ENCODE measurements around the gene HIVEP3.

Gene HIVEP3

GRCh38 chr1:41659903-41660302 is 258.8 kb downstream of the HIVEP3 start:
- Histone ChIP-seq H3K9me3 (ENCODE audit: control insufficient read depth in 1 of 2, low read length in 2 of 2) (no peaks in the 10 kb centered on the region), H3K27me3 (ENCODE audit: control insufficient read depth in 1 of 2, insufficient read depth in 2 of 2, low read length in 2 of 2) (peaks cover 11 to 15% of the 10 kb centered on the region in 2 donors), H3K27ac (ENCODE audit: low read depth, low read length) (no peak overlapping the region), H3K4me3 (ENCODE audit: low read depth in 1 of 2, low read length in 2 of 2) (no peak overlapping the region), H3K9ac (ENCODE audit: low read depth in 1 of 2, low read length in 2 of 2) (no peak overlapping the region), H3K4me1 (ENCODE audit: control insufficient read depth in 1 of 2, insufficient read depth in 2 of 2, low read length in 2 of 2) (peaks cover 0 to 8% of the 10 kb centered on the region in 2 donors), H3K36me3 (ENCODE audit: control insufficient read depth in 1 of 2, insufficient read depth in 2 of 2, low read length in 2 of 2) (no peaks in the 10 kb centered on the region)

GRCh38 chr1:41659159-41659495 is 259.6 kb downstream of the HIVEP3 start:
- no peaks in the 10 kb centered on the region for H3K9me3 ChIP-seq (ENCODE audit: control insufficient read depth in 1 of 2, low read length in 2 of 2)
- no peak overlapping the region for H3K4me3 ChIP-seq (ENCODE audit: low read depth in 1 of 2, low read length in 2 of 2)
- no peaks in the 10 kb centered on the region for H3K36me3 ChIP-seq (ENCODE audit: control insufficient read depth in 1 of 2, insufficient read depth in 2 of 2, low read length in 2 of 2)
- peaks cover 11 to 15% of the 10 kb centered on the region in 2 donors for H3K27me3 ChIP-seq (ENCODE audit: control insufficient read depth in 1 of 2, insufficient read depth in 2 of 2, low read length in 2 of 2)
- H3K9ac ChIP-seq (ENCODE audit: low read depth in 1 of 2, low read length in 2 of 2): no peak overlapping the region
- H3K27ac ChIP-seq (ENCODE audit: low read depth, low read length): no peak overlapping the region
- H3K4me1 ChIP-seq (ENCODE audit: control insufficient read depth in 1 of 2, insufficient read depth in 2 of 2, low read length in 2 of 2): peaks cover 0 to 8% of the 10 kb centered on the region in 2 donors

- peaks cover 8 to 15% of the 10 kb centered on the region in 2 donors for H3K27me3 ChIP-seq (ENCODE audit: control insufficient read depth in 1 of 2, insufficient read depth in 2 of 2, low read length in 2 of 2)
- peaks cover 0 to 8% of the 10 kb centered on the region in 2 donors for H3K4me1 ChIP-seq (ENCODE audit: control insufficient read depth in 1 of 2, insufficient read depth in 2 of 2, low read length in 2 of 2)
These were observed 260.1 kb downstream of the HIVEP3 start for GRCh38 chr1:41658431-41659158.

GRCh38 chr1:41657679-41658295 is 260.9 kb downstream of the HIVEP3 start:
- H3K36me3 ChIP-seq (ENCODE audit: control insufficient read depth in 1 of 2, insufficient read depth in 2 of 2, low read length in 2 of 2): no peaks in the 10 kb centered on the region
- H3K27ac ChIP-seq (ENCODE audit: low read depth, low read length): no peak overlapping the region
- H3K4me1 ChIP-seq (ENCODE audit: control insufficient read depth in 1 of 2, insufficient read depth in 2 of 2, low read length in 2 of 2): peaks cover 0 to 8% of the 10 kb centered on the region in 2 donors
- H3K9me3 ChIP-seq (ENCODE audit: control insufficient read depth in 1 of 2, low read length in 2 of 2): no peaks in the 10 kb centered on the region
- no peak overlapping the region for H3K9ac ChIP-seq (ENCODE audit: low read depth in 1 of 2, low read length in 2 of 2)
- H3K4me3 ChIP-seq (ENCODE audit: low read depth in 1 of 2, low read length in 2 of 2): no peak overlapping the region
- peaks cover 8 to 15% of the 10 kb centered on the region in 2 donors for H3K27me3 ChIP-seq (ENCODE audit: control insufficient read depth in 1 of 2, insufficient read depth in 2 of 2, low read length in 2 of 2)

More at GRCh38 chr1:41658431-41659158, 260.1 kb downstream of the HIVEP3 start:
- Histone ChIP-seq H3K9ac (ENCODE audit: low read depth in 1 of 2, low read length in 2 of 2) (no peak overlapping the region), H3K9me3 (ENCODE audit: control insufficient read depth in 1 of 2, low read length in 2 of 2) (no peaks in the 10 kb centered on the region), H3K36me3 (ENCODE audit: control insufficient read depth in 1 of 2, insufficient read depth in 2 of 2, low read length in 2 of 2) (no peaks in the 10 kb centered on the region), H3K4me3 (ENCODE audit: low read depth in 1 of 2, low read length in 2 of 2) (no peak overlapping the region), H3K27ac (ENCODE audit: low read depth, low read length) (no peak overlapping the region)

GRCh38 chr1:41656825-41657500 is 261.8 kb downstream of the HIVEP3 start:
- Histone ChIP-seq H3K9ac (ENCODE audit: low read depth in 1 of 2, low read length in 2 of 2) (no peak overlapping the region), H3K27me3 (ENCODE audit: control insufficient read depth in 1 of 2, insufficient read depth in 2 of 2, low read length in 2 of 2) (peaks cover 8 to 15% of the 10 kb centered on the region in 2 donors), H3K4me3 (ENCODE audit: low read depth in 1 of 2, low read length in 2 of 2) (no peak overlapping the region), H3K36me3 (ENCODE audit: control insufficient read depth in 1 of 2, insufficient read depth in 2 of 2, low read length in 2 of 2) (no peaks in the 10 kb centered on the region), H3K4me1 (ENCODE audit: control insufficient read depth in 1 of 2, insufficient read depth in 2 of 2, low read length in 2 of 2) (peaks cover 0 to 8% of the 10 kb centered on the region in 2 donors), H3K27ac (ENCODE audit: low read depth, low read length) (no peak overlapping the region), H3K9me3 (ENCODE audit: control insufficient read depth in 1 of 2, low read length in 2 of 2) (no peaks in the 10 kb centered on the region)

GRCh38 chr1:41656068-41656467 is 262.7 kb downstream of the HIVEP3 start:
- Histone ChIP-seq H3K9ac (ENCODE audit: low read depth in 1 of 2, low read length in 2 of 2) (no peak overlapping the region), H3K27me3 (ENCODE audit: control insufficient read depth in 1 of 2, insufficient read depth in 2 of 2, low read length in 2 of 2) (peaks cover 4 to 15% of the 10 kb centered on the region in 2 donors), H3K27ac (ENCODE audit: low read depth, low read length) (no peak overlapping the region), H3K9me3 (ENCODE audit: control insufficient read depth in 1 of 2, low read length in 2 of 2) (no peaks in the 10 kb centered on the region), H3K36me3 (ENCODE audit: control insufficient read depth in 1 of 2, insufficient read depth in 2 of 2, low read length in 2 of 2) (no peaks in the 10 kb centered on the region), H3K4me1 (ENCODE audit: control insufficient read depth in 1 of 2, insufficient read depth in 2 of 2, low read length in 2 of 2) (peaks cover 0 to under 1% of the 10 kb centered on the region in 2 donors), H3K4me3 (ENCODE audit: low read depth in 1 of 2, low read length in 2 of 2) (no peak overlapping the region)

GRCh38 chr1:41655632-41656031 is 263.1 kb downstream of the HIVEP3 start:
- Histone ChIP-seq H3K27ac (ENCODE audit: low read depth, low read length) (no peak overlapping the region), H3K36me3 (ENCODE audit: control insufficient read depth in 1 of 2, insufficient read depth in 2 of 2, low read length in 2 of 2) (no peaks in the 10 kb centered on the region), H3K9ac (ENCODE audit: low read depth in 1 of 2, low read length in 2 of 2) (no peak overlapping the region)

GRCh38 chr1:41653574-41653973 is 265.1 kb downstream of the HIVEP3 start:
- H3K9ac ChIP-seq (ENCODE audit: low read depth in 1 of 2, low read length in 2 of 2): no peak overlapping the region
- no peaks in the 10 kb centered on the region for H3K9me3 ChIP-seq (ENCODE audit: control insufficient read depth in 1 of 2, low read length in 2 of 2)
- H3K4me3 ChIP-seq (ENCODE audit: low read depth in 1 of 2, low read length in 2 of 2): no peak overlapping the region
- H3K27ac ChIP-seq (ENCODE audit: low read depth, low read length): no peak overlapping the region
- H3K4me1 ChIP-seq (ENCODE audit: control insufficient read depth in 1 of 2, insufficient read depth in 2 of 2, low read length in 2 of 2): no peaks in the 10 kb centered on the region
- no peaks in the 10 kb centered on the region for H3K36me3 ChIP-seq (ENCODE audit: control insufficient read depth in 1 of 2, insufficient read depth in 2 of 2, low read length in 2 of 2)
- H3K27me3 ChIP-seq (ENCODE audit: control insufficient read depth in 1 of 2, insufficient read depth in 2 of 2, low read length in 2 of 2): no peaks in the 10 kb centered on the region

More at GRCh38 chr1:41655632-41656031, 263.1 kb downstream of the HIVEP3 start:
- peaks cover 4 to 15% of the 10 kb centered on the region in 2 donors for H3K27me3 ChIP-seq (ENCODE audit: control insufficient read depth in 1 of 2, insufficient read depth in 2 of 2, low read length in 2 of 2)
- no peaks in the 10 kb centered on the region for H3K9me3 ChIP-seq (ENCODE audit: control insufficient read depth in 1 of 2, low read length in 2 of 2)
- no peak overlapping the region for H3K4me3 ChIP-seq (ENCODE audit: low read depth in 1 of 2, low read length in 2 of 2)
- H3K4me1 ChIP-seq (ENCODE audit: control insufficient read depth in 1 of 2, insufficient read depth in 2 of 2, low read length in 2 of 2): no peaks in the 10 kb centered on the region

- Histone ChIP-seq H3K27me3 (ENCODE audit: control insufficient read depth in 1 of 2, insufficient read depth in 2 of 2, low read length in 2 of 2) (no peaks in the 10 kb centered on the region), H3K27ac (ENCODE audit: low read depth, low read length) (no peak overlapping the region), H3K4me1 (ENCODE audit: control insufficient read depth in 1 of 2, insufficient read depth in 2 of 2, low read length in 2 of 2) (no peaks in the 10 kb centered on the region), H3K9ac (ENCODE audit: low read depth in 1 of 2, low read length in 2 of 2) (no peak overlapping the region), H3K4me3 (ENCODE audit: low read depth in 1 of 2, low read length in 2 of 2) (no peak overlapping the region), H3K36me3 (ENCODE audit: control insufficient read depth in 1 of 2, insufficient read depth in 2 of 2, low read length in 2 of 2) (no peaks in the 10 kb centered on the region), H3K9me3 (ENCODE audit: control insufficient read depth in 1 of 2, low read length in 2 of 2) (no peaks in the 10 kb centered on the region)
These were observed 266.1 kb downstream of the HIVEP3 start for GRCh38 chr1:41652384-41653265.

Data from duodenal mucosa (tissue), 2 donors.